Panc1 (cell line): Measurements from ENCODE around the gene PCCA.

ENCODE experiments used
- CTCF ChIP-seq: fragments of 450-650 bp; IDR thresholded peaks from 2 replicates; pipeline ENCODE4 v1.5.1; 2017; ENCODE audit warnings: mild to moderate bottlenecking
- POLR2AphosphoS5 ChIP-seq: IDR thresholded peaks from 2 replicates; pipeline ENCODE4 v1.6.1; 2012; ENCODE audit warnings: mild to moderate bottlenecking, low read depth, low read length, moderate library complexity

GRCh38 chr13:100229603-100230002, 140.7 kb downstream of the PCCA start:
- TF ChIP-seq CTCF (no peak), POLR2AphosphoS5 (no peak)
